ENCODE data around the gene C6. TPM values are rescaled to one million over a fixed set of nuclear protein-coding genes. Genes with fewer than 3 reads are reported as not detected.

The C6 gene
- total RNA-seq, 2 donors from 2014 or later: 54.4 to 178 TPM

DNA sequence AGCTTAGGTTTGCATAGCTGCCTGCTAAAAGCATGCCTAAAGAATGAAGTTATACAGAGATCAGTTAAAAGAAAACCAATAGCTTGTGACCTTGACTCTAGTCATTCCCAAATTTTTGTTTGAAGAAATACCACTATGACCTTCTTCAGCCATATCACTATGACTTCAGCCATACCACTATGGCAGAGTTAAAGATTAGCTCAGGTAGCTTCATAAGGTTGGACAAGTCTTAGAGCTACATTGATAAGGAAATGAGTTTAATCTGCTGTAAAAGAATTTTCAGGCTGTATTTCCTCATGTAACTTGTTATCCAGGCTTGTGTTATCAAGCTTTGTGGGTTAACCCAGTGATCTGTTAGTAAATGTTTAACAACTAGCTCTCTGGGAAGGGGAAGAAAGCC lies 30.7 kb downstream of the C6 start:
- no peak for TF ChIP-seq CTCF (IDR thresholded peaks at IDR 0.05)
- Histone ChIP-seq H3K36me3 (no peaks in the 10 kb centered on the region), H3K27me3 (no peaks in the 10 kb centered on the region), H3K4me1 (peaks cover 0 to 13% of the 10 kb centered on the region in 2 donors), H3K27ac (no peak overlapping the region), H3K9me3 (no peaks in the 10 kb centered on the region), H3K4me3 (no peak overlapping the region)
- no peak for DNase-seq (ENCODE audit: low spot score)

- H3K9me3 ChIP-seq: no peaks in the 10 kb centered on the region
- H3K4me3 ChIP-seq: no peak overlapping the region
- no peaks in the 10 kb centered on the region for H3K27me3 ChIP-seq
- no peak for DNase-seq (ENCODE audit: low spot score)
- peaks cover 0 to 13% of the 10 kb centered on the region in 2 donors for H3K4me1 ChIP-seq
- TF ChIP-seq CTCF (IDR thresholded peaks at IDR 0.05): no peak
- H3K27ac ChIP-seq: no peak overlapping the region
- no peaks in the 10 kb centered on the region for H3K36me3 ChIP-seq
These were observed 31.4 kb downstream of the C6 start for GRCh38 chr5:41181691-41182564.

DNA sequence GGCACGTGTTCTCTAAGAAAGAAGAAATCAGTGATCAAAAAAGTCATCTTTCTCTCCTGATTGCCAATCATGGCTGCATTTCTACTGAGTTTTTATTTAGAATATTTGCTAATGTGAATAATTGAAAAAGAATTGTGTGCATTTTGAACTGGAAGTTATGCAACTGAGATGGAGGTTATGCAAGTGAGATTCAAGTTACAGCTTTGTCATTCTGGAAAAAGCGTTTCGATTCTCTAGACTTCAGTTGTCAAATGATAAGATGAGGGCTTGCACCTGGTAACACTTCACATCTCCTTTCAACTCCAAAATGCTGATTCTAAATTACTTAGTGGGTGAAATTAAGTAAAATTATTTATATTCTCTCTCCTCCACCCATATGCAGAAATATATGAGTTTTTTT lies 36.4 kb downstream of the C6 start:
- Histone ChIP-seq H3K27me3 (no peaks in the 10 kb centered on the region), H3K4me1 (peaks cover 0 to 6% of the 10 kb centered on the region in 2 donors), H3K27ac (no peak overlapping the region), H3K4me3 (no peak overlapping the region), H3K9me3 (no peaks in the 10 kb centered on the region), H3K36me3 (no peaks in the 10 kb centered on the region)
- no peak for DNase-seq (ENCODE audit: low spot score)
- no peak for TF ChIP-seq CTCF (IDR thresholded peaks at IDR 0.05)

DNA sequence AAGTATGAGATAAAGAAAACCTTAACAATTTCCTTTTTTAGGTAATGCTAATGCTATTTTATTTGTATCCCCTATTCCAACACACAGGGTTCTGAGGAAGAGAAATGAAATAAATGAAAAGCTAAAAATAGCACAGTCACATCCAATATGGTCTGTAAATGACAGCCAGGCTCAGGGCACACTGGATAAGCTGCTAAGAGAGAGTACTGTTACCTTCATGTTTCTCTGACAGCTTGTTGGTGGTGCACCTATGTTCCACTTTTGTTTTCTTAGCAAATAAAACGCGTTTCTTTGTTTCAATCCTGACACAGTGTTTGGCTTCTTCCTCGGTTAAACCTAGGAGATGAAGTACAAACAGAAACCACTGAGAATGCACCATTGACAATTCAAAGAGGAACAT lies 41.3 kb downstream of the C6 start:
- no peak overlapping the region for H3K4me3 ChIP-seq
- H3K9me3 ChIP-seq: no peaks in the 10 kb centered on the region
- DNase-seq (ENCODE audit: low spot score): no peak
- no peak overlapping the region for H3K27ac ChIP-seq
- no peak for TF ChIP-seq CTCF (IDR thresholded peaks at IDR 0.05)
- H3K27me3 ChIP-seq: no peaks in the 10 kb centered on the region
- no peaks in the 10 kb centered on the region for H3K4me1 ChIP-seq
- H3K36me3 ChIP-seq: no peaks in the 10 kb centered on the region

- Histone ChIP-seq H3K27me3 (no peaks in the 10 kb centered on the region), H3K4me3 (no peak overlapping the region), H3K4me1 (no peaks in the 10 kb centered on the region), H3K9me3 (no peaks in the 10 kb centered on the region), H3K27ac (no peak overlapping the region), H3K36me3 (peaks cover 18% of the 10 kb centered on the region)
- DNase-seq (ENCODE audit: low spot score): no peak
- no peak for TF ChIP-seq CTCF (IDR thresholded peaks at IDR 0.05)
These were observed 52.1 kb downstream of the C6 start for GRCh38 chr5:41161271-41161670.

Data from right atrium auricular region (tissue), 2 donors.